ENCODE results near the gene RGS14.
"Not testable (repeated sequence)": the region's sequence is repeated elsewhere in the genome, so short reads cannot be mapped to it uniquely, and the experiment has no call there.

Gene RGS14

GRCh38 chr5:177328545-177329231 lies 29.0 kb upstream of the RGS14 start:
- no peak for DNase-seq

GRCh38 chr5:177329883-177330282 lies 27.8 kb upstream of the RGS14 start:
- no peak for DNase-seq

- no peak for DNase-seq
Measured at GRCh38 chr5:177330991-177331842, 26.5 kb upstream of the RGS14 start.

GRCh38 chr5:177332031-177332895 lies 25.5 kb upstream of the RGS14 start:
- no peak for DNase-seq

GRCh38 chr5:177332896-177333260 lies 24.8 kb upstream of the RGS14 start:
- DNase-seq = no peak

- DNase-seq = no peak
Measured at GRCh38 chr5:177333420-177334154, 24.1 kb upstream of the RGS14 start.

GRCh38 chr5:177334155-177334551 lies 23.6 kb upstream of the RGS14 start:
- no peak for DNase-seq

GRCh38 chr5:177334781-177335700 lies 22.7 kb upstream of the RGS14 start:
- no peak for DNase-seq

GRCh38 chr5:177335701-177336065 lies 22.0 kb upstream of the RGS14 start:
- DNase-seq = no peak

- no peak for DNase-seq
Measured at GRCh38 chr5:177336112-177336511, 21.6 kb upstream of the RGS14 start.

- no peak for DNase-seq
Measured at GRCh38 chr5:177336603-177337494, 20.9 kb upstream of the RGS14 start.

GRCh38 chr5:177338251-177339106 lies 19.2 kb upstream of the RGS14 start:
- DNase-seq = no peak

GRCh38 chr5:177339107-177339638 lies 18.6 kb upstream of the RGS14 start:
- no peak for DNase-seq

GRCh38 chr5:177343000-177343399 lies 14.7 kb upstream of the RGS14 start:
- DNase-seq = not testable (repeated sequence)

- DNase-seq = no peak
Measured at GRCh38 chr5:177343777-177344176, 13.9 kb upstream of the RGS14 start.

GRCh38 chr5:177344891-177345290 lies 12.8 kb upstream of the RGS14 start:
- DNase-seq = no peak

- no peak for DNase-seq
Measured at GRCh38 chr5:177346820-177347219, 10.9 kb upstream of the RGS14 start.

GRCh38 chr5:177347699-177348098 lies 10.0 kb upstream of the RGS14 start:
- no peak for DNase-seq

- DNase-seq = no peak
Measured at GRCh38 chr5:177349362-177349647, 8.4 kb upstream of the RGS14 start.

GRCh38 chr5:177349762-177350161 lies 8.0 kb upstream of the RGS14 start:
- DNase-seq = no peak
